GM12878 (cell line): Measurements from ENCODE around the gene AHNAK2. TPM values are rescaled to one million over a fixed set of nuclear protein-coding genes. Genes with fewer than 3 reads are reported as not detected.

Source experiments
- ATAC-seq: fragments of 200-7000 bp; cut with Tn5 transposase; 3 replicates; pipeline ENCODE4 v1.9.1; 2020; ENCODE audit warnings: mild to moderate bottlenecking, moderate library complexity
- BruUV-seq: library from RNA; stranded (reverse); fragments of 400-500 nt; replicated peaks from 2 replicates; lab custom pipeline; 2021; lab: Mats Ljungman, UMichigan
- CTCF ChIA-PET: fragments of 300-600 bp; sonication (Branson Sonifier 250); formaldehyde crosslinking; extraction: SDS; loops from one replicate; lab custom pipeline; 2021; ENCODE audit warnings: inconsistent platforms; lab: Yijun Ruan, JAX
- POLR2A ChIA-PET: fragments of 350-600 bp; formaldehyde crosslinking; extraction: SDS; loops from one replicate; lab custom pipeline; 2021; ENCODE audit warnings: inconsistent platforms; lab: Charles Lee
- RAD21 ChIA-PET: fragments of 300-600 bp; sonication (Branson Sonifier 250); formaldehyde crosslinking; loops from one replicate; lab custom pipeline; 2023; ENCODE audit warnings: antibody characterized with exemption; ENCODE audit not compliant: unreplicated experiment; lab: Charles Lee
- SMC1A ChIA-PET: fragments of 300-600 bp; sonication (Branson Sonifier 250); formaldehyde crosslinking; loops from one replicate; lab custom pipeline; 2023; ENCODE audit not compliant: unreplicated experiment, uncharacterized antibody; lab: Charles Lee
- DNase-seq: peaks from one replicate; pipeline ENCODE4 v3.0.0-alpha.2; 2011; ENCODE audit warnings: low read depth, low spot score
- FAIRE-seq: peaks from 3 replicates; lab custom pipeline; 2011; peaks lifted over from hg19 to GRCh38; lab: Jason Lieb, UNC
- H2AFZ ChIP-seq: 2 replicates; pipeline ENCODE4 v1.6.0; 2011; ENCODE audit warnings: low read depth, low read length, control low read depth; ENCODE audit not compliant: control insufficient read depth
- H3K27ac ChIP-seq: 2 replicates; pipeline ENCODE4 v1.5.1; 2011; ENCODE audit warnings: control low read depth; ENCODE audit not compliant: control insufficient read depth, insufficient read depth
- H3K27me3 ChIP-seq, 2 experiments: replicated peaks in 1 of 2; 2 replicates each; pipeline versions ENCODE4 v1.6.0 to v1.6.1; 2011; ENCODE audit warnings: low read length in 1 of 2; ENCODE audit not compliant: control insufficient read depth in 2 of 2, insufficient read depth in 2 of 2
- H3K36me3 ChIP-seq, 2 experiments: 2 replicates each; pipeline ENCODE4 v1.5.1; 2011; ENCODE audit warnings: low read length in 1 of 2; ENCODE audit not compliant: control insufficient read depth in 2 of 2, insufficient read depth in 2 of 2
- H3K4me1 ChIP-seq: 2 replicates; pipeline ENCODE4 v1.6.1; 2011; ENCODE audit warnings: mild to moderate bottlenecking, low read length, moderate library complexity, mixed read lengths; ENCODE audit not compliant: control insufficient read depth, insufficient read depth
- H3K4me2 ChIP-seq: 2 replicates; pipeline ENCODE4 v1.6.0; 2011; ENCODE audit warnings: control low read depth; ENCODE audit not compliant: control insufficient read depth, insufficient read depth
- H3K4me3 ChIP-seq: fragments of 200-600 bp; sonication (generic); 2 replicates; pipeline ENCODE4 v1.5.1; 2016
- H3K79me2 ChIP-seq: 2 replicates; pipeline ENCODE4 v1.6.0; 2011; ENCODE audit warnings: low read length; ENCODE audit not compliant: control insufficient read depth, insufficient read depth
- H3K9ac ChIP-seq: 2 replicates; pipeline ENCODE4 v1.8.0; 2011; ENCODE audit warnings: low read length, control low read depth, mixed read lengths; ENCODE audit not compliant: control insufficient read depth, insufficient read depth
- H3K9me3 ChIP-seq: replicated peaks from 3 replicates; pipeline ENCODE4 v1.5.1; 2011; ENCODE audit warnings: mild to moderate bottlenecking, low read length; ENCODE audit not compliant: control insufficient read depth, insufficient read depth
- H4K20me1 ChIP-seq: 2 replicates; pipeline ENCODE4 v1.6.0; 2011; ENCODE audit not compliant: control insufficient read depth, insufficient read depth
- ETV6 ChIP-seq, 2 experiments: fragments of 450-650 bp in 1 of 2; IDR thresholded peaks in 1 of 2; conservative IDR thresholded peaks in 1 of 2; 2 replicates each; pipeline ENCODE4 v1.6.1; 2014; ENCODE audit warnings: antibody characterized with exemption in 1 of 2, borderline replicate concordance in 1 of 2, low read depth in 1 of 2, mild to moderate bottlenecking in 1 of 2, moderate library complexity in 1 of 2
- EZH2 ChIP-seq: IDR thresholded peaks from 2 replicates; pipeline ENCODE4 v1.6.1; 2012; ENCODE audit warnings: low read depth, mild to moderate bottlenecking, control low read depth, inconsistent platforms, low read length, borderline replicate concordance; ENCODE audit not compliant: control insufficient read depth
- FOXK2 ChIP-seq: fragments of 450-650 bp; IDR thresholded peaks from 2 replicates; pipeline ENCODE4 v1.6.1; 2017; ENCODE audit warnings: mild to moderate bottlenecking, moderate library complexity
- REST ChIP-seq: IDR thresholded peaks from 2 replicates; pipeline ENCODE4 v1.6.1; 2012; ENCODE audit warnings: mild to moderate bottlenecking, low read depth, low read length
- SIX5 ChIP-seq: IDR thresholded peaks from 2 replicates; pipeline ENCODE4 v1.6.1; 2011; ENCODE audit warnings: mild to moderate bottlenecking, low read depth, low read length, moderate library complexity; ENCODE audit not compliant: severe bottlenecking
- ZZZ3 ChIP-seq: IDR thresholded peaks from 2 replicates; pipeline ENCODE4 v1.6.1; 2011; ENCODE audit warnings: low read depth; ENCODE audit not compliant: control insufficient read depth, insufficient read length
- WGBS: methylation state at CpG from one replicate; pipeline ENCODE4 v1.1.6; 2016; ENCODE audit warnings: low lambda C conversion rate; ENCODE audit not compliant: insufficient replicate concordance, insufficient coverage; ENCODE audit errors: missing lambda C conversion rate; 5-methylcytosine and 5-hydroxymethylcytosine counted together
- in situ Hi-C: fragments of 300-500 bp; cut with MboI; formaldehyde crosslinking; loops from 9 replicates; pipeline ENCODE4 v1.14.3; 2018; ENCODE audit warnings: mixed read lengths
- intact Hi-C: fragments of 100-400 bp; cut with micrococcal nuclease; formaldehyde crosslinking; loops from one replicate; pipeline ENCODE4 v1.14.2; 2022; ENCODE audit not compliant: unreplicated experiment
- polyA plus RNA-seq, 11 experiments: library from polyadenylated mRNA; depleted of rRNA in 4 of 11; unstranded in 6 of 11; stranded (reverse) in 5 of 11; fragments of >200 nt; fragmentation: Nextera tagmentation in 4 of 11; fragmentation: Illumina TruSeq in 1 of 11; extraction: Ambion mirVana in 4 of 11; extraction: Trizol in 1 of 11; gene quantifications; 1 replicate in 1 of 11; 2 replicates in 10 of 11; pipeline versions ENCODE4 v1.2.1 to v1.2.3, GENCODE V29; 2011 to 2016; ENCODE audit warnings: inconsistent platforms in 2 of 11, missing spikeins in 2 of 11, low read depth in 1 of 11
- total RNA-seq, 4 experiments: library from RNA; depleted of rRNA in 3 of 4; stranded (reverse); fragments of >200 nt in 3 of 4; fragmentation: Illumina TruSeq in 1 of 4; extraction: Trizol in 1 of 4; gene quantifications; 2 replicates each; pipeline versions ENCODE4 v1.2.1 to v1.2.3, GENCODE V29; 2013 to 2021

AHNAK2 gene
- total and polyA plus RNA-seq, 10 of the 15 experiments (the other 5 are each of a cell fraction or from before 2014, with no cell fraction given), result 0.03 to 0.10 TPM; not detected in 8

- SMC1A ChIA-PET, result interaction anchor here (1.3 kb wide), 1 partner anchor 39 kb away, joined by 3 read pairs; no protein-coding TSS in a partner anchor
- no peak overlapping the region for H3K4me2 ChIP-seq
- H3K79me2 ChIP-seq, result no peaks in the 10 kb centered on the region
- no peak overlapping the region for H3K4me3 ChIP-seq
- TF ChIP-seq REST, result no peak
- no peak for TF ChIP-seq ZZZ3
- no peak for TF ChIP-seq SIX5
- TF ChIP-seq FOXK2, result no peak
- no peak for TF ChIP-seq ETV6 (conservative IDR thresholded peaks at IDR 0.05 in 1 of 2, IDR thresholded peaks at IDR 0.05 in 1 of 2; ENCODE audit: borderline replicate concordance in 1 of 2, low read depth in 1 of 2)
- TF ChIP-seq EZH2, result no peak
- intact Hi-C loops (no loop called here), in situ Hi-C loops (no loop called here)
- no peaks in the 10 kb centered on the region for H3K4me1 ChIP-seq
- FAIRE-seq (no peak), ATAC-seq (no peak), DNase-seq (no peak)
- no peaks in the 10 kb centered on the region for H3K36me3 ChIP-seq
- CTCF ChIA-PET, result interaction anchor here (0.5 to 1.8 kb wide), 3 partner anchors 16 to 55 kb away, joined by 3 to 4 read pairs (median 3); no protein-coding TSS in a partner anchor
- H3K9ac ChIP-seq, result no peak overlapping the region
- no peak overlapping the region for H3K27ac ChIP-seq
- no peaks in the 10 kb centered on the region for H4K20me1 ChIP-seq
- H3K9me3 ChIP-seq, result no peaks in the 10 kb centered on the region
- RAD21 ChIA-PET, result no interaction called here
- no peak overlapping the region for H2AFZ ChIP-seq
- 66% methylated on average over 16 of the region's 16 CpGs for WGBS
- no TSS peak for BruUV-seq
- H3K27me3 ChIP-seq, result no peaks in the 10 kb centered on the region
- POLR2A ChIA-PET, result no interaction called here
Observed at GRCh38 chr14:104989236-104989950, 11.2 kb upstream of the AHNAK2 start.
